GM12873 (cell line): ENCODE measurements around the gene HECTD1.

ENCODE experiments used
- TF ChIP-seq, protein P1 (sequence below): IDR thresholded peaks from 2 replicates; pipeline ENCODE4 v1.5.1; 2012; ENCODE audit warnings: low read depth, mild to moderate bottlenecking, moderate library complexity, low read length, control low read depth; ENCODE audit not compliant: insufficient read depth; ENCODE audit errors: missing control alignments

HECTD1 gene

GRCh38 chr14:31207755-31208545 is at the start of gene HECTD1:
Gene HECTD1, minus strand, starts transcription at chr14:31207793. Its CDS starts 1,857 bp downstream, at chr14:31205936.
- TF ChIP-seq, protein P1, sequence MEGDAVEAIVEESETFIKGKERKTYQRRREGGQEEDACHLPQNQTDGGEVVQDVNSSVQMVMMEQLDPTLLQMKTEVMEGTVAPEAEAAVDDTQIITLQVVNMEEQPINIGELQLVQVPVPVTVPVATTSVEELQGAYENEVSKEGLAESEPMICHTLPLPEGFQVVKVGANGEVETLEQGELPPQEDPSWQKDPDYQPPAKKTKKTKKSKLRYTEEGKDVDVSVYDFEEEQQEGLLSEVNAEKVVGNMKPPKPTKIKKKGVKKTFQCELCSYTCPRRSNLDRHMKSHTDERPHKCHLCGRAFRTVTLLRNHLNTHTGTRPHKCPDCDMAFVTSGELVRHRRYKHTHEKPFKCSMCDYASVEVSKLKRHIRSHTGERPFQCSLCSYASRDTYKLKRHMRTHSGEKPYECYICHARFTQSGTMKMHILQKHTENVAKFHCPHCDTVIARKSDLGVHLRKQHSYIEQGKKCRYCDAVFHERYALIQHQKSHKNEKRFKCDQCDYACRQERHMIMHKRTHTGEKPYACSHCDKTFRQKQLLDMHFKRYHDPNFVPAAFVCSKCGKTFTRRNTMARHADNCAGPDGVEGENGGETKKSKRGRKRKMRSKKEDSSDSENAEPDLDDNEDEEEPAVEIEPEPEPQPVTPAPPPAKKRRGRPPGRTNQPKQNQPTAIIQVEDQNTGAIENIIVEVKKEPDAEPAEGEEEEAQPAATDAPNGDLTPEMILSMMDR, result peak; percentile 76

DNA sequence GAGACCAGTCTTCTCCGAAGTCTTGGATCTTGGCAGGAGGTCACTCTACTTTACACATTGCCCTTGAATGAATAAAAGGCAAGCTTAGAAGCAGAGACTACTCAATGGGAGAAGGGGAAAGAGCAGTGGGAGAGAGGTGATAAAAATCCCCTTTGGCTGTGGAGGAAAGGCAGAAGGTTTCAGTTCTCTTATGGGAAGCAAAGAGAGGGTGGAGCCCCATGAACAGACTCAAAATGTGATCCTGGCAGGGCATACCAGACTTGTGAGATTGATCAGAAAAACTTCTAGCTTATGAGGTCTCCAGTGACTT is 49.6 kb upstream of the HECTD1 start:
- TF ChIP-seq, protein P1, result no peak

GRCh38 chr14:31256534-31257243 is 49.1 kb upstream of the HECTD1 start:
- TF ChIP-seq, protein P1, result no peak

GRCh38 chr14:31255286-31255685 is 47.7 kb upstream of the HECTD1 start:
- TF ChIP-seq, protein P1, result no peak

- TF ChIP-seq, protein P1, result no peak
These were observed 46.3 kb upstream of the HECTD1 start for GRCh38 chr14:31253746-31254471.

DNA sequence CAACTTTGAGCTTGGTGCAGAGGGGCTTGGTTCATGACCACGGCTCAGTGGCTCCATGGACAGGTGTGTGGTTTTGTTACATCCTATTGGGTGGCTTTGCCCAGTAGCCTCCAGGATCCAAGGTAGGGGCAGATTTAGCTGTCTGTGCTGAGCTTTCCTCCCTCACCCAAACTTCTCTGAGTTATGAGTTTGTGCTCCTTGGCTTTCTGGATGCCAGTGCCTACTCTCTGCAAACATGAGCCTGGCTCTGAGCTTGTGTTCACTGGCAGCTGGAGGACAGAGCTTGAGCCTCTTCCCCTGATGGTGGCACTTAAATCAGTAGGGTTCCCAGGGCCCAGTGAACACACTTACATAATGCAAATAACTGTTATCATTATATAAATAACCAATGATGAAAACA is 45.3 kb upstream of the HECTD1 start:
- TF ChIP-seq, protein P1, result no peak
